ENCODE data around the gene FCGR3B.
"Not testable (repeated sequence)": the region's sequence is repeated elsewhere in the genome, so short reads cannot be mapped to it uniquely, and the experiment has no call there.

Gene FCGR3B

DNA sequence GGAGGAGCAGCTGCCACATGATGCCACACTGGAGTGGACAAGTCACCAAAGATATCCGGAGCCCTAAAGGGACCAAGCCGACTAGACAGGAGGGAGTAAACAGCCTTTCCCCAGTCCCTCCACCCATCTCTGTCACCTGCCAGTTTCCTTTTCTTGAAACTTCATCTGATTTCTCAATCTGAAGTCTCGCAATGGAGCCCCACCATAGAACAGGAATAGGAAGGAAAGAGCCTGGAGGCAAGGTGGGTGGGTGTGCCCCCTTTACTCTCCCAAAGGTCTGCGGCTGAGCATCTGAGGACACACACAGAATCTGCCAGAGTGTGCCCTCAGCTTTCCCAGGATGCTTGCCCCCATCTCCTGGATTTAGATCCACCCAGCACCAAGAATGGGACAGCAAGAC lies at the start of gene FCGR3B:
TSS of gene FCGR3B (minus strand) at position 101 of the 400 bp plus-strand sequence. CDS start at position 19, 82 bp downstream.
- no peak for DNase-seq

DNA sequence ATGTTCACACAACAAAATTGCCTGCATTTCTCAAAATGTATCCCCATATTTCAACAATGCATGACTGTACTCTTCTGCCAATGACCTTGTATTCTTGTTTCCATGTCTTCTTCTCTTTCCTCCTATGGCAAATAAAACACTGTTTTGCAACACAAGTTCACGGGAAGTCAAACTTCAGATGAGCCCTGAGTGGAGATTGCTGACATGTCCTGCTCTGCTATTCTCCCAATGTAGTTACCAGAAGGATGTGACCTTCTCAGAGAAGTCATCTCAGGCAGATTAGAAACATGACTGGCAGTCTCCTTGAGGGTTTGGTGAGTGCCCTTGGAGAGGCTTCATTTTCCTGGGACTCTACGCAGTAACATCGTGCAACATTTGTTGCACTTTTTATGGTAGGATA lies 47.5 kb upstream of the FCGR3B start:
- DNase-seq = no peak

DNA sequence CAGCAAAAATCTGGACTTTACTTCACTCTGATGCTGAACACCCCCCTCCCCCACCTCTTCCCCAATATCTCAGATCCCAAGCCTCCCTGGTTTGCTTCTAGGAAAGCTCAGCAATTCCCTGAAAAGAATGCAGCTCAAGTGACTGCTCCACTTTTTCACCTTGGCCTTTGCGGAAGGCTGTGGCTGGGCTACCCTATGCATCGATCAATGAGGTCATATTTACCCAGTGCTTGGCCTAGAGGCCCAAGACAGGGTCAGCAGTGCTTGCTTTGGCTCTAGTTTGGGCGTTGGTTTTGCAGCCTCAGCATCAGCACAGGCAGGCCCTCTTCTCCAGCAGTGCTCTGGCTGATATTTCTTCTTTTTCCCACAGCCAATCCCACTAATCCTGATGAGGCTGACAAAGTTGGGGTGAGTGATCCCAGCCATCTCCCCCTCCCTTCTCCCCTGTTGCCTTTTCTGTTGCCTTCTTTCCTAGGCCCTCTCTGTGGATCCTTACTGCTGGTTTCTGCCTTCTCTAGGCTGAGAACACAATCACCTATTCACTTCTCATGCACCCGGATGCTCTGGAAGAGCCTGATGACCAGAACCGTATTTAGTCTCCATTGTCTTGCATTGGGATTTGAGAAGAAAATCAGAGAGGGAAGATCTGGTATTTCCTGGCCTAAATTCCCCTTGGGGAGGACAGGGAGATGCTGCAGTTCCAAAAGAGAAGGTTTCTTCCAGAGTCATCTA lies 46.1 kb upstream of the FCGR3B start:
- DNase-seq = no peak

DNA sequence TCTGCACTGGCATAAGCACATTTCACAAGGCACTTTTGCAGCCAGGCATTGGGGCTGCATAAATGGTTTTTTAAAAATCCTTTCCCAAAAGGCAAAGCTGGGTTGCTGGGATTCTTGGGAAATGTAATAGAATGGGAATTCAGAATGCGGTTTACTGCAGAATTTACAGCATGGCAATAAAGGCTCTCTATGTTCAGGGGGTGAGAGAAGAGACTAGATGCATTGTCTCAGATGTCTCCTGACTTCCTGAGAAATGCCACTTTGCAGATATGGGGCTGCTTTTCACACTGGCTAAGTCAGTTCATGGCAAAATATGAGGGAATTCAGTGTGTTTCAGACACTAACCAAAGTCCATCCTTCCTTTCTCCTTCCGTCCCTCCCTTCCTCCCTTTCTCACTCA lies 45.5 kb upstream of the FCGR3B start:
- DNase-seq = no peak

- not testable (repeated sequence) for DNase-seq
These were observed 43.9 kb upstream of the FCGR3B start for GRCh38 chr1:161674908-161675307.

DNA sequence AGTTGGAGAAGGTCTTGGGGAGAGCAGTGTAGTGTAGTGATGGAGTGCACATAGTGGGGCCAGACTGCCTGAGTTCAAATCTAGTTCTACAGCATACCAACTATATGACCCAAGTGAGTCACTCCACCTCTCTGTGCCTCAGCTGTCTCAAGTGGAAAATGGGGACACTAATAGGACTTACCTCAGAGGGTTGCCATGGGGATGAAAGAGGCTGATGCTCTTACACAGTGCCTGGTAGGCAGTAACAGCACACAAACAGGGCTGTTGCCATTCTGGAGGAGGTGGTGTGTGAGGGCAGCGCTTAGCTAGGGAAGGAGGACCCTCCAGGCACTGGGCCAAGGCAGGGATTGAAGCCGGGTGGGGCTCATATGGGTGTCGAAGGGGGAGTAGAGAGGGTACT lies 43.5 kb upstream of the FCGR3B start:
- DNase-seq = not testable (repeated sequence)

DNA sequence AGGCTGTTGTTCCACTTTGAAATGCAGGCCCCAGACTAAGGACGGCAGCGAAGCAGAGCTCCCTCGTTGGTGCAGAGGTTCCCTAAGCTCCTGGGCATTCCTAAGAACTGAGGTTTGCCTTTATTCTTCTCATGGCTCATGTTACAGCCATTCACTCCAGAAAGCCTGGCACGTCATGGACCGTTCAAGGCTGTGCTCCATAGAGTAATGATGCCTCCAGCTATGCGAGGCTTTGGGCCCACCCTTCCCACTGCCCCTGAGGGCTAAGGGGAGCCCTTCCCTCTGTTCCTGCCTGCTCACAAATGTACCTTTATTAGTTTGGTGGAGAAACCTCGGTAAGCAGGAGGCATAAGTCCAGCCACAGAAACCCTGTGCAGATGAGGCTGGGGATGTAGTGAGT lies 42.5 kb upstream of the FCGR3B start:
- DNase-seq = not testable (repeated sequence)

DNA sequence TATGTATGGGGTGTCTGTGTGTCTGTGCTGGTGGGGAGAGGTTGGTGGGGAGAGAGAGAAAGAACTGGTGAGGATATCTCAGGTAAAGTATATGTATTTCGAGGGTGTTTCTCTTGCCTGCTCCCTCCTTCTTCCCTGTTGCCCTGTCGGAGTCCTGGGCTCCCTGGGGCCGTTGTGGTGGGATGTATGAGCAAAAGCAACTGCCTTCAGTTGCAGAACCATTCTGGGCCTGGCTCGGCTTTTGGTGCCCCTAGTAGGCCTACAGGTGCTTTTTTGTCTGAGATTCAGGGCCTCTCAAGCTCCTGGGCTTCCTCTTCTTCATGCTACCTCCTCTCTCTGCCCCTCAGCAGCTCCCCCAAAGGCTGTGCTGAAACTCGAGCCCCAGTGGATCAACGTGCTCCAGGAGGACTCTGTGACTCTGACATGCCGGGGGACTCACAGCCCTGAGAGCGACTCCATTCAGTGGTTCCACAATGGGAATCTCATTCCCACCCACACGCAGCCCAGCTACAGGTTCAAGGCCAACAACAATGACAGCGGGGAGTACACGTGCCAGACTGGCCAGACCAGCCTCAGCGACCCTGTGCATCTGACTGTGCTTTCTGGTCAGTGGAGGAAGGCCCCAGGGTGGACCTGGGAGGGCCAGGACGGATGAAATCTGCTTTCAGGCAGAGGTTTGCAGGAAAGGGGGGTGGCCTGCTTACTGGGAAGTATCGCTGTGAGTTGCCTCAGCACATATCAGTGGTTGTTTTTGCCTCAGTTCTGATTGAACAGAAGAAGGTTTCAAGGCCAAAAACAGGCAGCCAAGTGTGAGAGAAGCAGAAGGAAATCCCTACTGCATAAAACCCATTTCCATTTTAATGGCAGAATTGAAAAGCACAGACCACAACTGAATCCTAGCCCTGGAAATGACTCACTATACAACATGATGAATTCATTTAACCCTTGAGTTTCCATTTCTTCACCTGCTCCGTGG lies 40.4 kb upstream of the FCGR3B start:
- DNase-seq = not testable (repeated sequence)

GRCh38 chr1:161664689-161665088 lies 33.7 kb upstream of the FCGR3B start:
- DNase-seq = not testable (repeated sequence)

GRCh38 chr1:161663569-161663968 lies 32.6 kb upstream of the FCGR3B start:
- not testable (repeated sequence) for DNase-seq

DNA sequence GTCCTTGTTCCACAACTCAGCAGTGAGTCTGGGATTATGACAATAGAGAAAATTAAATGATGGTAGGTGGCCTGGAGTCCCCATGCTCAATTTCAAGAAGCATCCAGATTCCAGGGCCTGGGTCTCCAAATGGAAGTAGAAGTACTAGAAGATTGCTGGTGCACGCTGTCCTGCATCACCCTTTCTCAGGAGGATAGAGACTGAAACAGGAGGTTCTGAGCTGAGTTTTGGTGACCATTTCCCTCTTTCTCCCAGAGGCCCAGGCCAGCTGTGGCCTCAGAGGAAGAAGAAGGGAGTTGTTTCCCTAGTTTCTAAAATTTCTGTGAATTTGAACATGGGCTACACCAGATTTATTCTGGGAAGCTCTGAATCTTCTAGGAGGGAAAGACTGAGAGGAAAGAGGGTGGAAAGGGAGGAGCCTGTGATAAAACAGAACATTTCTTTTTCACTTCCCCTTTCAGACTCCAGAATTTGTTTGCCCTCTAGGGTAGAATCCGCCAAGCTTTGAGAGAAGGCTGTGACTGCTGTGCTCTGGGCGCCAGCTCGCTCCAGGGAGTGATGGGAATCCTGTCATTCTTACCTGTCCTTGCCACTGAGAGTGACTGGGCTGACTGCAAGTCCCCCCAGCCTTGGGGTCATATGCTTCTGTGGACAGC lies 31.8 kb upstream of the FCGR3B start, which contains the start of gene FCGR2B:
TSS of gene FCGR2B (plus strand) at position 460 of the 656 bp plus-strand sequence. CDS start at position 559, 99 bp downstream.
- DNase-seq = not testable (repeated sequence)

- not testable (repeated sequence) for DNase-seq
These were observed 30.8 kb upstream of the FCGR3B start for GRCh38 chr1:161661660-161662311.

DNA sequence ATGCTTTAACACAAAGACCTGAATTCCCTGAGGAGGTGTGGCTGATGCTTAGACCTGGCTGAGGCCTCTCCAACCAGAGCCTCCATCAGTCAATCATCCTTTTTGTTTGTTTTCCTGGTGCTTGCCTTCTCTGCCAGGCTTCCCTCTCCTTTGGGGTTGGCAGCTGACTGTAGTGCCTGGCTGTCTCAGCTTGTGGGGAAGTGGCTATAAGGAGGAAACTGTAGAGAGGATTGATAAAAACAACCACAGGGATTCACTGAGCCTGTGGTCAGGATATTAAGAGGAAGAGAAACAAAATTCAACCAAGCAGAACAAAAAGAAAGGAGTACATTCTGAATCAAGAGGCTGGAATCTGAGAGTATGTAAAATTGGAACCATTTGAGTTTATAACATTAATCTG lies 27.5 kb upstream of the FCGR3B start:
- not testable (repeated sequence) for DNase-seq

GRCh38 chr1:161653971-161654370 lies 23.0 kb upstream of the FCGR3B start:
- DNase-seq = not testable (repeated sequence)

- not testable (repeated sequence) for DNase-seq
These were observed 22.6 kb upstream of the FCGR3B start for GRCh38 chr1:161653541-161653940.

- DNase-seq = peak; percentile 4
These were observed 16.8 kb upstream of the FCGR3B start for GRCh38 chr1:161647507-161648360.

- DNase-seq = not testable (repeated sequence)
These were observed 13.9 kb upstream of the FCGR3B start for GRCh38 chr1:161644855-161645254.

- DNase-seq = not testable (repeated sequence)
These were observed 12.7 kb upstream of the FCGR3B start for GRCh38 chr1:161643481-161644208.

DNA sequence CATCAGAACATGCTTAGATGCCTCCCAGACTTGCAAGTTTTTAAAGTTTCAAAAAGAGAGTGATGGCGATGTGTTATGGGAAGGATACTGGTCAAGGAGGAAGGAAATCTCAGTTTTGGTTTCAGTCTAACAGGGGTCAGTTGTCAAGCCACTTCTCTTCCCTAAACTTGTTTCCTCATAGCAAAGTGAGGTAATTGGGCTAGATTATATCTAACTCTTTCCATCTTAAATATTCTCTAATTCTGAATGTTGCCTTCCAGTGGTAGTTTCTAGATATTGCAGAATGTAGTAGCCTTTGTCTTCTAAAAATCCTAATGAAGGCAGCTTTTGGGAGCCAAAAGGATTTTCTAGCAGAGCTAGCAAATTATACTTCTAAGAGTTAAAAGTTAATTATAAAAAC lies 11.7 kb upstream of the FCGR3B start:
- DNase-seq = not testable (repeated sequence)

- not testable (repeated sequence) for DNase-seq
These were observed 8.2 kb upstream of the FCGR3B start for GRCh38 chr1:161639203-161639602.

All from kidney glomerular epithelial cell (primary cell).